Stimulated activated memory B cell treated with anti-CD40 and anti-IgM and Interleukin-4, amounts not matched to agents 10 μg/mL and 1 μg/mL and 100 μg/mL, for 72 hours (primary cell): Measurements from ENCODE around the gene DNAJB2.

Experiments used
- ATAC-seq: fragments of 150-1000 bp; cut with Tn5 transposase; 2 replicates; pipeline ENCODE4 v1.10.0; 2021
- H3K27ac Mint-ChIP-seq: one replicate; pipeline ENCODE4 v1.8.0; 2022; ENCODE audit warnings: mild to moderate bottlenecking, mixed read lengths
- H3K27me3 Mint-ChIP-seq: one replicate; pipeline ENCODE4 v1.8.0; 2022; ENCODE audit warnings: mixed read lengths
- H3K36me3 Mint-ChIP-seq: one replicate; pipeline ENCODE4 v1.8.0; 2022; ENCODE audit warnings: mixed read lengths
- H3K4me1 Mint-ChIP-seq: one replicate; pipeline ENCODE4 v1.8.0; 2022; ENCODE audit warnings: mixed read lengths
- H3K4me3 Mint-ChIP-seq: one replicate; pipeline ENCODE4 v1.8.0; 2022; ENCODE audit warnings: mild to moderate bottlenecking, moderate library complexity, mixed read lengths
- H3K9me3 Mint-ChIP-seq: one replicate; pipeline ENCODE4 v1.8.0; 2022; ENCODE audit warnings: mixed read lengths

The DNAJB2 gene

DNA sequence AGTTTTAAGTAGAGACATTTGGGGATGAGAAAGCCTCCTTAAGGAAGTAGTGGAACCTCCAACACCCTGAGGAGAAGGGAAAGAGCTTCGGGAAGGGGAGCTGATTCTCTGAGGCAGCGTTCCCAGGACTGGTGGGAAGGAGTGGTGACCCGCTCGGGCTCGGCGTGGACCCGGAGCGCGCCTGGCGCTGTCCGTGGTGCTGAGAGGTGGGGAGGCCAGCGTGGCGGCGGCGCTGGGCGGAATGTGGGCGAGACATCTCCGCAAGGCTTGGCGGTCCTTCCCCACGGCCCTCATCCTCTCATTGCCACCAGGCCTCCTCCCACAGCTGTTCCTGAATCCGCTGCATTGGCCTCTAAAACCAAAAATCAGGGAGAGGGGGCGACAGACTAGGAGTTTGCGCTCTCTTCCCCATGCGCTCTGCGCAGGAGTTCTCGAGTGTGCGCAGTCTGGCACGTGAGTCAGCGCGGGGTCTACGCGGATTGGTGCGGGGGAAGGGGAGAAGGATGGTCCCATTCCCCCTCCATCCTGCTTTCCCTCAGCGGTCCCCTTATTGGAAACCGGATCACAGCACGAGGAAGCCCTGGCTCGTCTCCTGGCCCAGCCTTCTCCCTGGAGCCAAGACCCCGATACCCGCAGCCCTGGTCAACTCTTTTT is 52.5 kb downstream of the DNAJB2 start:
- H3K4me3 Mint-ChIP-seq = no peak overlapping the region
- peaks cover 13% of the 10 kb centered on the region for H3K36me3 Mint-ChIP-seq
- peaks cover 10% of the 10 kb centered on the region for H3K9me3 Mint-ChIP-seq
- ATAC-seq = no peak
- H3K27me3 Mint-ChIP-seq = peaks cover 77% of the 10 kb centered on the region
- no peak overlapping the region for H3K27ac Mint-ChIP-seq
- H3K4me1 Mint-ChIP-seq = no peaks in the 10 kb centered on the region

GRCh38 chr2:219332542-219332941 is 53.4 kb downstream of the DNAJB2 start, which contains the start of gene RESP18:
Gene RESP18, minus strand, starts transcription at chr2:219332744.
- ATAC-seq = no peak
- Mint-ChIP-seq H3K9me3 (peaks cover 10% of the 10 kb centered on the region), H3K36me3 (peaks cover 13% of the 10 kb centered on the region), H3K4me1 (no peaks in the 10 kb centered on the region), H3K27me3 (peaks cover 84% of the 10 kb centered on the region), H3K27ac (no peak within 1 kb of the TSS), H3K4me3 (no peak within 1 kb of the TSS)

DNA sequence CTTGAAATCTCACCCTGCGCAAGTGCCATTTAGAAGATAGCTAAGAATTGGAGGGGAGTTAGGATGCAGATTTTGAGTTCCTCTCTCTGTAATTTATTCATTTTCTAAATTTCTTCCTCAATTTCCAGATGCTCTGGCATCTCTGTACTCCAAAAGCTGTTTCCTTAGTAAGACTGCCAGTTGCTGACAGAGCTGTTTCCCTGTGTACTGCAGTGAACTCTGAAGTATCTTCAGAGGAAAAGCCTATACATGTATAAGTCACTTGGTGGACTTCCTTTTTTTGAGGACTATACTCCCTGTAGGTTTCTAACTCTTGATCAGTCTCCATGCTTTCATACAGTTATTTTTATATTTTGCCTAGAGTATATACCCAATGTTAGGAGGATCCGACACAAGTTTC is 54.9 kb downstream of the DNAJB2 start:
- Mint-ChIP-seq H3K27me3 (peaks cover 85% of the 10 kb centered on the region), H3K4me3 (no peak overlapping the region), H3K9me3 (peaks cover 10% of the 10 kb centered on the region), H3K4me1 (no peaks in the 10 kb centered on the region), H3K27ac (no peak overlapping the region), H3K36me3 (peaks cover 13% of the 10 kb centered on the region)
- ATAC-seq = no peak

DNA sequence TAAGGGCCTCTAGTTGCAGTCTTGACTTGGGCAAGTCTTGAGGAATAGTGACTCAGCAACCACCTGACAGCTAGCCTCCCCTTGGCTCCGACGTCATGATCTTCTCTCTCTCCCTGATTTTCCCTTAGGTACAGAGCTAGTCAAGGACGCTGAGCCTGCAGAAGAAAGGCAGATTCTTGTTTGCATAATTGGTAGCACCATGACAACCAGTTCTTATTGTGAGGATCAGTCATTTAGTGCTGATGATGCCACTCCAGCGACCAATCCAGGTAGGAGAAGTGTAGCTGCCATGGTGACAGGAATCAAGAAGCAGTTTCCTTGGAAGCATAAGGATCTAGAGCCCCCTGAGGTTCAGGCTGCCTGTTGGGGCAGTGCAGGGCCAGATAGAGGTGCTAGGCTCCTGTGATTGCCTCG is 56.2 kb downstream of the DNAJB2 start:
- H3K36me3 Mint-ChIP-seq = peaks cover 13% of the 10 kb centered on the region
- no peaks in the 10 kb centered on the region for H3K4me1 Mint-ChIP-seq
- peaks cover 10% of the 10 kb centered on the region for H3K9me3 Mint-ChIP-seq
- no peak overlapping the region for H3K4me3 Mint-ChIP-seq
- ATAC-seq = no peak
- H3K27me3 Mint-ChIP-seq = peaks cover 93% of the 10 kb centered on the region
- H3K27ac Mint-ChIP-seq = no peak overlapping the region
